GM12875 (cell line): ENCODE data around the gene RORB.

Source experiments
- H3K4me3 ChIP-seq: one replicate; pipeline ENCODE4 v1.5.1; 2011; ENCODE audit warnings: low read depth, low read length, control low read depth
- TF ChIP-seq, protein P1 (sequence below): IDR thresholded peaks from 2 replicates; pipeline ENCODE4 v1.5.1; 2011; ENCODE audit warnings: low read depth, mild to moderate bottlenecking, control low read depth, inconsistent platforms, low read length, moderate library complexity, borderline replicate concordance; ENCODE audit not compliant: insufficient read depth

Gene RORB

DNA sequence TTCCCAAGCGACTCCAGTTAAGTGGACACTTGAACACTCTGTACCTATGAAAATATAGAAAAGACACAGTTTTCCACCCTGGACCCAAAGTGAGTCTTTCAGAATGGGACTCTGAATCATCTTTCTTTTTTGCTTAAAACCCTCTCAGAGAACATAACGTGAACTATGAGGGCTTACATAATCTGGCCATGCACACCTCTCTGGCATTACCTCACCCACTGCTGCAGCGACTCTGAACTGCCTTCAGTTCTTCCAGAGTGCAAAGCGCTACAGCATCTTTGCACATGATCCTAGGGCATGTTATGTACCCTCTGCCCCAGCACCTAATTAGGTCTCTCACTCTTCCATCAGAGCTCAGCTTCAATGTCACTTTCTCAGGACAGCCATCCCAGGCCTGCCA, 186.2 kb downstream of the RORB start:
- H3K4me3 ChIP-seq, result no peak overlapping the region
- TF ChIP-seq, protein P1, sequence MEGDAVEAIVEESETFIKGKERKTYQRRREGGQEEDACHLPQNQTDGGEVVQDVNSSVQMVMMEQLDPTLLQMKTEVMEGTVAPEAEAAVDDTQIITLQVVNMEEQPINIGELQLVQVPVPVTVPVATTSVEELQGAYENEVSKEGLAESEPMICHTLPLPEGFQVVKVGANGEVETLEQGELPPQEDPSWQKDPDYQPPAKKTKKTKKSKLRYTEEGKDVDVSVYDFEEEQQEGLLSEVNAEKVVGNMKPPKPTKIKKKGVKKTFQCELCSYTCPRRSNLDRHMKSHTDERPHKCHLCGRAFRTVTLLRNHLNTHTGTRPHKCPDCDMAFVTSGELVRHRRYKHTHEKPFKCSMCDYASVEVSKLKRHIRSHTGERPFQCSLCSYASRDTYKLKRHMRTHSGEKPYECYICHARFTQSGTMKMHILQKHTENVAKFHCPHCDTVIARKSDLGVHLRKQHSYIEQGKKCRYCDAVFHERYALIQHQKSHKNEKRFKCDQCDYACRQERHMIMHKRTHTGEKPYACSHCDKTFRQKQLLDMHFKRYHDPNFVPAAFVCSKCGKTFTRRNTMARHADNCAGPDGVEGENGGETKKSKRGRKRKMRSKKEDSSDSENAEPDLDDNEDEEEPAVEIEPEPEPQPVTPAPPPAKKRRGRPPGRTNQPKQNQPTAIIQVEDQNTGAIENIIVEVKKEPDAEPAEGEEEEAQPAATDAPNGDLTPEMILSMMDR, result no peak

DNA sequence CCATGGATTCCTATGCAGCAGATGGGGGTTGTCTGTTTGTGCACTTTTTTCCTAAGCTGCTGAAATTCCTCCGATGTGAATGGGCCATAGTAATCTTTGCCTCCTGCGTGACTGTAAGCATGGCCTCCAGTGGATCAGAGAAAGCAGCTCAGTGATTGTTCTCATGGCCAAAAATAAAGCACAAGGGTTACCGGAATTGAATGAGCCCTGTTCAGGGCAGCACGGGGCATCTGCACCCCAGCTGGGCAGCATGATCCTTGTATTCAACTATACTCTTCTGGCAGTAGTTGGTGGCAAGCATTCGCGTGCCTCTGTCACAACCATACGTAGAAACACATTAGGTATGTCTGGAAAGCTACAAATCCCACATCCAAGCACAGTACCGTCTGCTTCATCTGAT, 193.9 kb downstream of the RORB start:
- TF ChIP-seq, protein P1, result no peak
- no peak overlapping the region for H3K4me3 ChIP-seq

DNA sequence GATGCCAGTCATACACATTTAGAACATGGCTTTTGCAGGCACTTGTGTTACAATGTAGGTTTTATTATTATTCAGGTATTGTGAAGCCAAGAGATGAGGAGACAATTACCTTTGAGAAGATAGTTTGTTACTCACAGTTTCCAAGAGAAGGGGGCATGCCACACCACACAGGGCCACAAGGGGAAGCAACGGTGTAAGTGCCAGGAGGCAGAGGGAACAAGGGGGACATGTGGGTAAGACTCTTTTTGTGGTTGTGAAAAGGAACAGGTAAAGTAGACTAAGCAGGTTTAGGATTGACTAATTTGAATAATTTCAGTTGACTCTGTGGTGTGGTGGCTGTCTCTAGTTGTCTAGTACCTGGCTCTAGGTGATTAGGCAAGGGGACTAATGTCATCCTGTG, 199.4 kb downstream of the RORB start:
- H3K4me3 ChIP-seq, result no peak overlapping the region
- TF ChIP-seq, protein P1, result no peak

DNA sequence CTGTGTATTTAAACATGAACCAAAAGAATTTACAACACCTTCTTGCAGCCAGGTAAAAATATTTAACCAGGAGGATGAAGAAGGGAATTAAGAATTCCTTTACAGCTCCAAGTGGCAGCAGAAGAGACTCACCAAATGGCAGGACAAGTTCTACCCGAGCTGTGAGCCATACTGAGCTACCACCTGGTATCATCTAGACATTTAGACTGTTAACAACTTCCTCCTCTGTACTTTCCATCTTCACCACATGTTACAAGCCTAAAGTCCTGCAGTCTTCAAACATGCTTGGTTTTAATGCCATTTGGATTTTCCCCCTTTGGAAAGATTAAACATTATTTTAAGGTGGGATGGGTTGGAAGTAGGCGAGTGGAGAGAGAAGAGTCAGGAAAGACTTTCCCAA, 200.4 kb downstream of the RORB start:
- TF ChIP-seq, protein P1, result no peak
- no peak overlapping the region for H3K4me3 ChIP-seq

DNA sequence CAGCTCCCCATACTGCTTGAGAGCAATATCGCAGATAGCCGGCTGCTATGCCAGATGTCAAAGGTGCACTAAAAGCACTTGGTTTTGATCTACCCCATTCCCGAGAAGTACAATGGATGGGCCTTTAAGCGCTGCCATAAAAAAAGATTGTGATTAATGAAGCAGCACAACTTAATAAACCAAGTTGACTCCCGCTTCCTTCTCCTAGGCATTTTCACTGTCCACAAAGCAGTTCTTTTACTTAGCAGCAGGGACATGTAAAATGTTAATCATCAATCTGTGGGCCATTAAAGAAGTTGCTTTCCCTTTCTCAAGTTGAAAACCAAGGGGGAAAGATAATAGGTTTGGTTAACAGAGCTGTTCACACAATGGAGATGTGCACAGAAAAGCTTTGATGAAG, 214.2 kb downstream of the RORB start:
- TF ChIP-seq, protein P1, result no peak
- no peak overlapping the region for H3K4me3 ChIP-seq

DNA sequence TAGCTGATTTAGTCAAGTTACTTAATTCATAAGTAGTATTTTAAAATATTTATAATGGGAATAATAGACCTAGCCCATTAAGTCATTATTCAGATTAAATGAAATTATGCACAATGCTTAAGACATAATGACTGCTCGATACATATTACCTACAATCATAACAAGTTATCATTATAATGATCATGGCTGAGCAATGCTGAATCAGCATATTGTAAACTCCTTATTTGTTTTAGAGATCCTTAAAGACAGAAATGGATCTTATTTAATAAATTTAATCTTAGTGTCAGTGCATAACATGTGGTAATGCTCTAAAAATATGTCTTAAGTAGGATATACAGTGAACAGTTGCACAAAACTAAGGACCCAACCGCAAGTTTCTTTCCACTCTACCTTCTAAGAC, 221.6 kb downstream of the RORB start:
- TF ChIP-seq, protein P1, result no peak
- no peak overlapping the region for H3K4me3 ChIP-seq

DNA sequence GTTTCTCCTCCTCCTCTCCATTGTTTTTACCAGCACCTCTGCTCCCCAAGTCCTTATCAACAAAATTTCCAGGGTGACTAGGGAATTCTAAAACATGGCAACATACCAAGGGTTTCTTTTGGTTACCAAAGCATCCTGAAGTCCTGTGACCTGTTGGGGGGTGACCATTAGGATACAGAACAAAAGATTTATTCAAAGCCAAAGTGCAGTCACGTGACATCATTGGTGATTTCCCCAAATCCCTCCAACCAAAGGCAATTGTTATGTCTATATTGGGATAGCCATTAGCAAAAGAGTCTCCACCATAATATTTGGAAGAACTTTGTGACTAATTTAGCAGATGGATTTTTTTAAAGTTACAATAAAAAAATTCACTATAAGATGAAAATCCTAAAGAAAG, 222.2 kb downstream of the RORB start:
- no peak overlapping the region for H3K4me3 ChIP-seq

More for the DNA sequence above, 222.2 kb downstream of the RORB start:
- TF ChIP-seq, protein P1, result no peak
